ENCODE measurements around the gene ITGB7. TPM values are rescaled to one million over a fixed set of nuclear protein-coding genes. Genes with fewer than 3 reads are reported as not detected.

ITGB7 gene
- total and polyA plus RNA-seq, 9 of the 15 experiments (the other 6 are each of a cell fraction or from before 2014, with no cell fraction given): 0.06 to 2.0 (median 0.67) TPM

DNA sequence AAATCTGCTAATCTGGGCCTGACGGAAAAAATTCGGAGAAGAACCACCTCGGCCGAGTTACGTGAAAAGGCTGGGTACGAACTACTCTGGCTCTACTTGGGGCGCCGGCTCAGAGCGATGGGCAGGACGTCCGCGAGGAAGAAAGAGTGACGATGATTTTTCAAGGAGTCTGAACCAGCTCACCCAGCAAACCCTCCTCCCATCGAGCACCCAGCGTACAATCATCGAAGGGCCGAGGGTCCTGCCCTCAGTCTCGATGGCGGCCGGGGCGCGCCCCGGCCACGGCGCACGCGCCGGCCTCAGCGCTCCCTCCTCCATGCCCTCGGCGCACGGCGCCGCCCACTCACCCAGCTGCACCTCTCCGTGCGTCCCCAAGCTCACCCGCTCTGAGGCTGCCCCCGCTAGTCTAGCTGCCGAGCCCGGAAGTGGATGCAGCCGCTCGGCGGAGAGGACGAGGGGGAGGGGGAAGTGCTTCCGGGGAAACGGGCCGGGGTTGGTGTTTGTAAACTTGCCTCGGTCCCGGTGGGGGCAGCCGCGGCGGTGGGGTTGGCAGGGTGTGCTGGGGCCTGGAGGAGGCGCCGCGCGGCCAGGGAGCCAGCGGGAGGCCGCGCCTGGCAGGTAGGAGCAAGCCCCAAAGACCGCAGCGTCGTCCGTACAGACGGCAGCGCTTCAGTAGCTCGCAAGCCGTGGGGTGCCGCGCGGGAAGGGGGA, 26.7 kb downstream of the ITGB7 start, which contains the start of the genes CSAD and ZNF740 (continued):
- TF ChIP-seq, protein P1, sequence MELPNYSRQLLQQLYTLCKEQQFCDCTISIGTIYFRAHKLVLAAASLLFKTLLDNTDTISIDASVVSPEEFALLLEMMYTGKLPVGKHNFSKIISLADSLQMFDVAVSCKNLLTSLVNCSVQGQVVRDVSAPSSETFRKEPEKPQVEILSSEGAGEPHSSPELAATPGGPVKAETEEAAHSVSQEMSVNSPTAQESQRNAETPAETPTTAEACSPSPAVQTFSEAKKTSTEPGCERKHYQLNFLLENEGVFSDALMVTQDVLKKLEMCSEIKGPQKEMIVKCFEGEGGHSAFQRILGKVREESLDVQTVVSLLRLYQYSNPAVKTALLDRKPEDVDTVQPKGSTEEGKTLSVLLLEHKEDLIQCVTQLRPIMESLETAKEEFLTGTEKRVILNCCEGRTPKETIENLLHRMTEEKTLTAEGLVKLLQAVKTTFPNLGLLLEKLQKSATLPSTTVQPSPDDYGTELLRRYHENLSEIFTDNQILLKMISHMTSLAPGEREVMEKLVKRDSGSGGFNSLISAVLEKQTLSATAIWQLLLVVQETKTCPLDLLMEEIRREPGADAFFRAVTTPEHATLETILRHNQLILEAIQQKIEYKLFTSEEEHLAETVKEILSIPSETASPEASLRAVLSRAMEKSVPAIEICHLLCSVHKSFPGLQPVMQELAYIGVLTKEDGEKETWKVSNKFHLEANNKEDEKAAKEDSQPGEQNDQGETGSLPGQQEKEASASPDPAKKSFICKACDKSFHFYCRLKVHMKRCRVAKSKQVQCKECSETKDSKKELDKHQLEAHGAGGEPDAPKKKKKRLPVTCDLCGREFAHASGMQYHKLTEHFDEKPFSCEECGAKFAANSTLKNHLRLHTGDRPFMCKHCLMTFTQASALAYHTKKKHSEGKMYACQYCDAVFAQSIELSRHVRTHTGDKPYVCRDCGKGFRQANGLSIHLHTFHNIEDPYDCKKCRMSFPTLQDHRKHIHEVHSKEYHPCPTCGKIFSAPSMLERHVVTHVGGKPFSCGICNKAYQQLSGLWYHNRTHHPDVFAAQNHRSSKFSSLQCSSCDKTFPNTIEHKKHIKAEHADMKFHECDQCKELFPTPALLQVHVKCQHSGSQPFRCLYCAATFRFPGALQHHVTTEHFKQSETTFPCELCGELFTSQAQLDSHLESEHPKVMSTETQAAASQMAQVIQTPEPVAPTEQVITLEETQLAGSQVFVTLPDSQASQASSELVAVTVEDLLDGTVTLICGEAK (IDR thresholded peaks at IDR 0.05): peak; percentile 98
- TF ChIP-seq, protein P1 (CRISPR knock-in tag; IDR thresholded peaks at IDR 0.05): no peak
- TF ChIP-seq JUN (IDR thresholded peaks at IDR 0.05; ENCODE audit: borderline replicate concordance, low read depth, low read length) (peak; percentile 43; the same call in 1 of the 2 replicates), JUN (CRISPR knock-in tag; IDR thresholded peaks at IDR 0.05; ENCODE audit: borderline replicate concordance) (no peak), FOXP1 (CRISPR knock-in tag; IDR thresholded peaks at IDR 0.05) (0 out of 2 replicates have a peak, but pooled peaks have one; percentile 17), MED1 (CRISPR knock-in tag; IDR thresholded peaks at IDR 0.05; ENCODE audit: borderline replicate concordance) (no peak), RNF2 (IDR thresholded peaks at IDR 0.05) (peak; percentile 88), CHD2 (IDR thresholded peaks at IDR 0.05; ENCODE audit: low read depth, low read length) (peak; percentile 60; the same call in 1 of the 2 replicates), NRF1 (conservative IDR thresholded peaks at IDR 0.05 in 1 of 2, IDR thresholded peaks at IDR 0.05 in 1 of 2) (peak; percentile 98)
- TF ChIP-seq, protein P2, sequence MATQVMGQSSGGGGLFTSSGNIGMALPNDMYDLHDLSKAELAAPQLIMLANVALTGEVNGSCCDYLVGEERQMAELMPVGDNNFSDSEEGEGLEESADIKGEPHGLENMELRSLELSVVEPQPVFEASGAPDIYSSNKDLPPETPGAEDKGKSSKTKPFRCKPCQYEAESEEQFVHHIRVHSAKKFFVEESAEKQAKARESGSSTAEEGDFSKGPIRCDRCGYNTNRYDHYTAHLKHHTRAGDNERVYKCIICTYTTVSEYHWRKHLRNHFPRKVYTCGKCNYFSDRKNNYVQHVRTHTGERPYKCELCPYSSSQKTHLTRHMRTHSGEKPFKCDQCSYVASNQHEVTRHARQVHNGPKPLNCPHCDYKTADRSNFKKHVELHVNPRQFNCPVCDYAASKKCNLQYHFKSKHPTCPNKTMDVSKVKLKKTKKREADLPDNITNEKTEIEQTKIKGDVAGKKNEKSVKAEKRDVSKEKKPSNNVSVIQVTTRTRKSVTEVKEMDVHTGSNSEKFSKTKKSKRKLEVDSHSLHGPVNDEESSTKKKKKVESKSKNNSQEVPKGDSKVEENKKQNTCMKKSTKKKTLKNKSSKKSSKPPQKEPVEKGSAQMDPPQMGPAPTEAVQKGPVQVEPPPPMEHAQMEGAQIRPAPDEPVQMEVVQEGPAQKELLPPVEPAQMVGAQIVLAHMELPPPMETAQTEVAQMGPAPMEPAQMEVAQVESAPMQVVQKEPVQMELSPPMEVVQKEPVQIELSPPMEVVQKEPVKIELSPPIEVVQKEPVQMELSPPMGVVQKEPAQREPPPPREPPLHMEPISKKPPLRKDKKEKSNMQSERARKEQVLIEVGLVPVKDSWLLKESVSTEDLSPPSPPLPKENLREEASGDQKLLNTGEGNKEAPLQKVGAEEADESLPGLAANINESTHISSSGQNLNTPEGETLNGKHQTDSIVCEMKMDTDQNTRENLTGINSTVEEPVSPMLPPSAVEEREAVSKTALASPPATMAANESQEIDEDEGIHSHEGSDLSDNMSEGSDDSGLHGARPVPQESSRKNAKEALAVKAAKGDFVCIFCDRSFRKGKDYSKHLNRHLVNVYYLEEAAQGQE (IDR thresholded peaks at IDR 0.05; ENCODE audit: borderline replicate concordance): peak; percentile 34
- TF ChIP-seq, protein P2 (CRISPR knock-in tag; IDR thresholded peaks at IDR 0.05; ENCODE audit: low read depth): no peak
